GM12878 (cell line): ENCODE data around the gene ZNF701. TPM values are rescaled to one million over a fixed set of nuclear protein-coding genes. Genes with fewer than 3 reads are reported as not detected.

Source experiments
- ATAC-seq: fragments of 200-7000 bp; cut with Tn5 transposase; 3 replicates; pipeline ENCODE4 v1.9.1; 2020; ENCODE audit warnings: mild to moderate bottlenecking, moderate library complexity
- BruUV-seq: library from RNA; stranded (reverse); fragments of 400-500 nt; replicated peaks from 2 replicates; lab custom pipeline; 2021; lab: Mats Ljungman, UMichigan
- CTCF ChIA-PET: fragments of 300-600 bp; sonication (Branson Sonifier 250); formaldehyde crosslinking; extraction: SDS; loops from one replicate; lab custom pipeline; 2021; ENCODE audit warnings: inconsistent platforms; lab: Yijun Ruan, JAX
- POLR2A ChIA-PET: fragments of 350-600 bp; formaldehyde crosslinking; extraction: SDS; loops from one replicate; lab custom pipeline; 2021; ENCODE audit warnings: inconsistent platforms; lab: Charles Lee
- RAD21 ChIA-PET: fragments of 300-600 bp; sonication (Branson Sonifier 250); formaldehyde crosslinking; loops from one replicate; lab custom pipeline; 2023; ENCODE audit warnings: antibody characterized with exemption; ENCODE audit not compliant: unreplicated experiment; lab: Charles Lee
- SMC1A ChIA-PET: fragments of 300-600 bp; sonication (Branson Sonifier 250); formaldehyde crosslinking; loops from one replicate; lab custom pipeline; 2023; ENCODE audit not compliant: unreplicated experiment, uncharacterized antibody; lab: Charles Lee
- DNase-seq: peaks from one replicate; pipeline ENCODE4 v3.0.0-alpha.2; 2011; ENCODE audit warnings: low read depth, low spot score
- FAIRE-seq: peaks from 3 replicates; lab custom pipeline; 2011; peaks lifted over from hg19 to GRCh38; lab: Jason Lieb, UNC
- H2AFZ ChIP-seq: 2 replicates; pipeline ENCODE4 v1.6.0; 2011; ENCODE audit warnings: low read depth, low read length, control low read depth; ENCODE audit not compliant: control insufficient read depth
- H3K27ac ChIP-seq: 2 replicates; pipeline ENCODE4 v1.5.1; 2011; ENCODE audit warnings: control low read depth; ENCODE audit not compliant: control insufficient read depth, insufficient read depth
- H3K27me3 ChIP-seq, 2 experiments: replicated peaks in 1 of 2; 2 replicates each; pipeline versions ENCODE4 v1.6.0 to v1.6.1; 2011; ENCODE audit warnings: low read length in 1 of 2; ENCODE audit not compliant: control insufficient read depth in 2 of 2, insufficient read depth in 2 of 2
- H3K36me3 ChIP-seq, 2 experiments: 2 replicates each; pipeline ENCODE4 v1.5.1; 2011; ENCODE audit warnings: low read length in 1 of 2; ENCODE audit not compliant: control insufficient read depth in 2 of 2, insufficient read depth in 2 of 2
- H3K4me1 ChIP-seq: 2 replicates; pipeline ENCODE4 v1.6.1; 2011; ENCODE audit warnings: mild to moderate bottlenecking, low read length, moderate library complexity, mixed read lengths; ENCODE audit not compliant: control insufficient read depth, insufficient read depth
- H3K4me2 ChIP-seq: 2 replicates; pipeline ENCODE4 v1.6.0; 2011; ENCODE audit warnings: control low read depth; ENCODE audit not compliant: control insufficient read depth, insufficient read depth
- H3K4me3 ChIP-seq: fragments of 200-600 bp; sonication (generic); 2 replicates; pipeline ENCODE4 v1.5.1; 2016
- H3K79me2 ChIP-seq: 2 replicates; pipeline ENCODE4 v1.6.0; 2011; ENCODE audit warnings: low read length; ENCODE audit not compliant: control insufficient read depth, insufficient read depth
- H3K9ac ChIP-seq: 2 replicates; pipeline ENCODE4 v1.8.0; 2011; ENCODE audit warnings: low read length, control low read depth, mixed read lengths; ENCODE audit not compliant: control insufficient read depth, insufficient read depth
- H3K9me3 ChIP-seq: replicated peaks from 3 replicates; pipeline ENCODE4 v1.5.1; 2011; ENCODE audit warnings: mild to moderate bottlenecking, low read length; ENCODE audit not compliant: control insufficient read depth, insufficient read depth
- H4K20me1 ChIP-seq: 2 replicates; pipeline ENCODE4 v1.6.0; 2011; ENCODE audit not compliant: control insufficient read depth, insufficient read depth
- CHD1 ChIP-seq: IDR thresholded peaks from 2 replicates; pipeline ENCODE4 v1.6.1; 2012; ENCODE audit warnings: low read depth, low read length, improper control_type of control experiment
- EP300 ChIP-seq, 2 experiments: fragments of 150-350 bp in 1 of 2; IDR thresholded peaks; 2 replicates each; pipeline ENCODE4 v1.6.1; 2011 to 2012; ENCODE audit warnings: low read depth in 2 of 2, low read length in 2 of 2, borderline replicate concordance in 1 of 2, improper control_type of control experiment in 1 of 2, inconsistent platforms in 1 of 2; ENCODE audit not compliant: control insufficient read depth in 1 of 2
- HDAC2 ChIP-seq: fragments of 200-600 bp; sonication (generic); IDR thresholded peaks from 2 replicates; pipeline ENCODE4 v1.6.1; 2017
- PAX5 ChIP-seq: IDR thresholded peaks from 2 replicates; pipeline ENCODE4 v1.6.1; 2011; ENCODE audit warnings: low read depth, low read length, borderline replicate concordance
- SMC3 ChIP-seq: IDR thresholded peaks from 2 replicates; pipeline ENCODE4 v1.6.1; 2011; ENCODE audit warnings: low read length, improper control_type of control experiment, borderline replicate concordance
- SP1 ChIP-seq: IDR thresholded peaks from one replicate; pipeline ENCODE4 v1.6.1; 2011; ENCODE audit warnings: low read depth, low read length
- SRF ChIP-seq, 2 experiments: IDR thresholded peaks; 2 replicates each; pipeline ENCODE4 v1.6.1; 2011; ENCODE audit warnings: low read depth in 2 of 2, low read length in 2 of 2, mild to moderate bottlenecking in 1 of 2, moderate library complexity in 1 of 2
- YBX1 ChIP-seq: fragments of 450-650 bp; IDR thresholded peaks from 2 replicates; pipeline ENCODE4 v1.6.1; 2016; ENCODE audit warnings: antibody characterized with exemption
- ZNF274 ChIP-seq: IDR thresholded peaks from one replicate; pipeline ENCODE4 v1.8.0; 2011; ENCODE audit not compliant: insufficient read length, insufficient read depth
- WGBS: methylation state at CpG from one replicate; pipeline ENCODE4 v1.1.6; 2016; ENCODE audit warnings: low lambda C conversion rate; ENCODE audit not compliant: insufficient replicate concordance, insufficient coverage; ENCODE audit errors: missing lambda C conversion rate; 5-methylcytosine and 5-hydroxymethylcytosine counted together
- in situ Hi-C: fragments of 300-500 bp; cut with MboI; formaldehyde crosslinking; loops from 9 replicates; pipeline ENCODE4 v1.14.3; 2018; ENCODE audit warnings: mixed read lengths
- intact Hi-C: fragments of 100-400 bp; cut with micrococcal nuclease; formaldehyde crosslinking; loops from one replicate; pipeline ENCODE4 v1.14.2; 2022; ENCODE audit not compliant: unreplicated experiment
- polyA plus RNA-seq, 11 experiments: library from polyadenylated mRNA; depleted of rRNA in 4 of 11; unstranded in 6 of 11; stranded (reverse) in 5 of 11; fragments of >200 nt; fragmentation: Nextera tagmentation in 4 of 11; fragmentation: Illumina TruSeq in 1 of 11; extraction: Ambion mirVana in 4 of 11; extraction: Trizol in 1 of 11; gene quantifications; 1 replicate in 1 of 11; 2 replicates in 10 of 11; pipeline versions ENCODE4 v1.2.1 to v1.2.3, GENCODE V29; 2011 to 2016; ENCODE audit warnings: inconsistent platforms in 2 of 11, missing spikeins in 2 of 11, low read depth in 1 of 11
- total RNA-seq, 4 experiments: library from RNA; depleted of rRNA in 3 of 4; stranded (reverse); fragments of >200 nt in 3 of 4; fragmentation: Illumina TruSeq in 1 of 4; extraction: Trizol in 1 of 4; gene quantifications; 2 replicates each; pipeline versions ENCODE4 v1.2.1 to v1.2.3, GENCODE V29; 2013 to 2021

ZNF701 gene
- total and polyA plus RNA-seq, 10 of the 15 experiments (the other 5 are each of a cell fraction or from before 2014, with no cell fraction given): 3.1 to 18.1 (median 8.0) TPM

DNA sequence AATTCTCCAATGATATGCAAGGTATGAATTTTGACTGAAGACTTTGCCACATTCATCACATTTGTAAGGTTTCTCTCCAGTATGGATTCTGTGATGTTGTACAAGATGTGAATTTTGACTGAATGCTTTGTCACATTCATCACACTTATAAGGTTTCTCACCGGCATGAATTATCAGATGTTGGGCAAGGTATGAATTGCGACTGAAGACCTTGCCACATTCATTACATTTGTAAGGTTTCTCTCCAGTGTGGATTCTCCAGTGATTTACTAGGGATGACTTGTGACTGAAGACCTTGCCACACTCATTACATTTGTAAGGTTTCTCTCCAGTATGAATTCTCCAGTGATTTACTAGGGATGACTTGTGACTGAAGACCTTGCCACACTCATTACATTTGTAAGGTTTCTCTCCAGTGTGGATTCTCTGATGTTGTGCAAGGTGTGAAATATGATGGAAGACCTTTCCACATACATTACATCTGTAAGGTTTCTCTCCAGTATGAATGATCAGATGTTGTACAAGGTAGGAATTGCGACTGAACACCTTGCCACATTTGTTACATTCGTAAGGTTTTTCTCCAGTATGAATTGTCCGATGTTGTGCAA lies 43.3 kb downstream of the ZNF701 start:
- intact Hi-C loops: no loop called here
- Histone ChIP-seq H3K36me3 (peaks cover 2 to 23% of the 10 kb centered on the region in 2 experiments; a peak in 2 of 4 replicates), H3K4me1 (no peaks in the 10 kb centered on the region), H3K9me3 (peaks cover 50% of the 10 kb centered on the region), H3K4me3 (no peak overlapping the region), H3K4me2 (no peak overlapping the region), H3K79me2 (no peaks in the 10 kb centered on the region), H2AFZ (no peak overlapping the region), H3K27ac (no peak overlapping the region), H4K20me1 (no peaks in the 10 kb centered on the region), H3K9ac (no peak overlapping the region), H3K27me3 (no peaks in the 10 kb centered on the region)
- POLR2A ChIA-PET: no interaction called here
- no TSS peak for BruUV-seq
- in situ Hi-C loops: no loop called here
- 94% methylated on average over 5 of the region's 5 CpGs for WGBS
- RAD21 ChIA-PET: interaction anchor here (0.6 kb wide), 1 partner anchor 10 kb away, joined by 3 read pairs; no protein-coding TSS in a partner anchor
- no peak for ATAC-seq
- SMC1A ChIA-PET: no interaction called here
- no peak for FAIRE-seq
- CTCF ChIA-PET: no interaction called here
- no peak for DNase-seq
- TF ChIP-seq HDAC2 (no peak), ZNF274 (peak; percentile 32)

DNA sequence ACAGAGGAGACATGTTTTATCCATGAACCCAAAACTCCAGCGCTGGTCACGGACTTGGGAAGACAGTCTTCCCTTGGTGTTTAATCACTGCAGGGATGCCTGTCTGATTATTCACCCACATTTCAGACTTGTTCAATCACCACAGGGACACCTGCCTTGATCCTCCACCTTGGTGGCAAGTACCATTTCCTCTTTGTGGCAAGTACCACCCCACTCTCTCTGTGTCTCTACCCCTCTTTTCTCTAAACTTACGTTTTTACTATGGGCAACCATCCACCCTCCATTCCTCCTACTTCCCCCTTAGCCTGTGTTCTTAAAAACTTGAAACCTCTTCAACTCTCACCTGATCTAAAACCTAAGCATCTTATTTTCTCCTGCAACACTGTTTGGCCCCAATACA lies 51.3 kb downstream of the ZNF701 start:
- Histone ChIP-seq H4K20me1 (no peaks in the 10 kb centered on the region), H3K9me3 (peaks cover 8% of the 10 kb centered on the region), H3K27me3 (no peaks in the 10 kb centered on the region), H3K4me2 (no peak overlapping the region), H3K4me3 (no peak overlapping the region), H3K36me3 (peaks cover 6 to 7% of the 10 kb centered on the region in 2 experiments; a peak in 3 of 4 replicates), H2AFZ (no peak overlapping the region), H3K4me1 (no peaks in the 10 kb centered on the region), H3K27ac (no peak overlapping the region), H3K9ac (no peak overlapping the region), H3K79me2 (no peaks in the 10 kb centered on the region)
- TF ChIP-seq YBX1 (no peak), EP300 (IDR thresholded peaks at IDR 0.05; ENCODE audit: borderline replicate concordance in 1 of 2, control insufficient read depth in 1 of 2, low read depth in 2 of 2, low read length in 2 of 2) (no peak), SP1 (no peak), SRF (IDR thresholded peaks at IDR 0.05; ENCODE audit: low read depth in 2 of 2, low read length in 2 of 2) (no peak), SMC3 (no peak), PAX5 (no peak), CHD1 (no peak)
- WGBS: 67% methylated on average over 3 of the region's 3 CpGs
- DNase-seq: no peak
- intact Hi-C loops: no loop called here
- in situ Hi-C loops: no loop called here
- ChIA-PET SMC1A (no interaction called here), CTCF (no interaction called here), RAD21 (no interaction called here), POLR2A (no interaction called here)
- no TSS peak for BruUV-seq
- ATAC-seq: no peak
- no peak for FAIRE-seq
